Measurements from ENCODE around the gene SSNA1.

Gene SSNA1

GRCh38 chr9:137168904-137169856 is 19.3 kb upstream of the SSNA1 start:
- peak; percentile 52 for DNase-seq

- DNase-seq, result no peak
Measured at GRCh38 chr9:137169896-137170358, 18.5 kb upstream of the SSNA1 start, which contains the start of gene LRRC26. LRRC26 (minus strand) TSS chr9:137170051; CDS start chr9:137169943, 108 bp downstream.

- DNase-seq, result no peak
Measured at GRCh38 chr9:137170486-137171148, 17.9 kb upstream of the SSNA1 start.

GRCh38 chr9:137171149-137171900 is 17.2 kb upstream of the SSNA1 start:
- DNase-seq, result no peak

- no peak for DNase-seq
Measured at GRCh38 chr9:137172901-137173795, 15.3 kb upstream of the SSNA1 start.

GRCh38 chr9:137173796-137174664 is 14.4 kb upstream of the SSNA1 start:
- DNase-seq, result no peak

GRCh38 chr9:137174722-137175293 is 13.7 kb upstream of the SSNA1 start:
- no peak for DNase-seq

GRCh38 chr9:137175345-137175961 is 13.0 kb upstream of the SSNA1 start:
- DNase-seq, result no peak

- DNase-seq, result no peak
Measured at GRCh38 chr9:137176302-137177182, 11.9 kb upstream of the SSNA1 start.

GRCh38 chr9:137178201-137178938 is 10.1 kb upstream of the SSNA1 start:
- no peak for DNase-seq

GRCh38 chr9:137178939-137179630 is 9.4 kb upstream of the SSNA1 start:
- DNase-seq, result no peak

- DNase-seq, result no peak
Measured at GRCh38 chr9:137179761-137180160, 8.7 kb upstream of the SSNA1 start.

- no peak for DNase-seq
Measured at GRCh38 chr9:137180491-137180890, 8.0 kb upstream of the SSNA1 start.

- DNase-seq, result no peak
Measured at GRCh38 chr9:137181680-137182079, 6.8 kb upstream of the SSNA1 start.

- no peak for DNase-seq
Measured at GRCh38 chr9:137182836-137183235, 5.6 kb upstream of the SSNA1 start.

- no peak for DNase-seq
Measured at GRCh38 chr9:137183980-137184595, 4.4 kb upstream of the SSNA1 start.
